WTC11 (cell line): ENCODE results near the gene FKBP1C. TPM values are rescaled to one million over a fixed set of nuclear protein-coding genes. Genes with fewer than 3 reads are reported as not detected.

ENCODE experiments used
- ATAC-seq: fragments of 200-7000 bp; cut with Tn5 transposase; 2 replicates; pipeline ENCODE4 v1.10.0; 2021; ENCODE audit warnings: mild to moderate bottlenecking, moderate library complexity
- CTCF ChIA-PET: fragments of 300-600 bp; sonication (Branson Sonifier 250); formaldehyde crosslinking; loops from one replicate; lab custom pipeline; 2021; ENCODE audit warnings: antibody characterized with exemption; lab: Charles Lee
- POLR2A ChIA-PET: fragments of 350-600 bp; sonication (Branson Sonifier 250); formaldehyde crosslinking; loops from one replicate; lab custom pipeline; 2021; ENCODE audit warnings: antibody characterized with exemption; lab: Charles Lee
- DNase-seq: peaks from one replicate; pipeline ENCODE4 v3.0.0; 2021; ENCODE audit warnings: low spot score
- H3K27ac Mint-ChIP-seq: 2 replicates; pipeline ENCODE4 v1.8.0; 2021; ENCODE audit warnings: mixed read lengths
- H3K27me3 Mint-ChIP-seq: 2 replicates; pipeline ENCODE4 v1.8.0; 2021; ENCODE audit warnings: low read depth, mild to moderate bottlenecking, moderate library complexity, mixed read lengths
- H3K36me3 Mint-ChIP-seq: 2 replicates; pipeline ENCODE4 v1.8.0; 2021; ENCODE audit warnings: mixed read lengths
- H3K4me1 Mint-ChIP-seq: 2 replicates; pipeline ENCODE4 v1.8.0; 2022; ENCODE audit warnings: mixed read lengths
- H3K4me3 Mint-ChIP-seq: 2 replicates; pipeline ENCODE4 v1.8.0; 2021; ENCODE audit warnings: mild to moderate bottlenecking, moderate library complexity, mixed read lengths
- H3K9me3 Mint-ChIP-seq: 2 replicates; pipeline ENCODE4 v1.8.0; 2021; ENCODE audit warnings: mixed read lengths
- ATF2 ChIP-seq: sonication (generic); formaldehyde crosslinking; IDR thresholded peaks from 2 replicates; pipeline ENCODE4 v1.8.1; 2022; ENCODE audit warnings: low read depth, missing genetic modification reagents, borderline replicate concordance
- E2F1 ChIP-seq: sonication (generic); formaldehyde crosslinking; IDR thresholded peaks from 2 replicates; pipeline ENCODE4 v1.8.0; 2022; ENCODE audit warnings: mild to moderate bottlenecking, missing genetic modification reagents
- GTF2I ChIP-seq: fragments of 250-450 bp; sonication (Bioruptor Pico); conservative IDR thresholded peaks from 2 replicates; pipeline ENCODE4 v1.4.0; 2021; ENCODE audit warnings: mild to moderate bottlenecking
- PREB ChIP-seq: sonication (generic); formaldehyde crosslinking; IDR thresholded peaks from 2 replicates; pipeline ENCODE4 v1.8.1; 2022; ENCODE audit warnings: mild to moderate bottlenecking, missing genetic modification reagents, moderate library complexity, borderline replicate concordance
- PRRX2 ChIP-seq: fragments of 250-450 bp; sonication (Bioruptor Pico); IDR thresholded peaks from 2 replicates; pipeline ENCODE4 v1.8.0; 2021; ENCODE audit warnings: mild to moderate bottlenecking
- SMAD3 ChIP-seq: sonication (generic); formaldehyde crosslinking; IDR thresholded peaks from 2 replicates; pipeline ENCODE4 v1.8.0; 2022; ENCODE audit warnings: missing genetic modification reagents, mild to moderate bottlenecking, borderline replicate concordance
- ZNF263 ChIP-seq: sonication (generic); formaldehyde crosslinking; IDR thresholded peaks from 2 replicates; pipeline ENCODE4 v1.8.1; 2022; ENCODE audit warnings: low read depth, mild to moderate bottlenecking, moderate library complexity, missing genetic modification reagents
- ZNF425 ChIP-seq: fragments of 250-450 bp; sonication (Bioruptor Pico); conservative IDR thresholded peaks from 2 replicates; pipeline ENCODE4 v1.9.0; 2021; ENCODE audit warnings: mild to moderate bottlenecking
- ZNF532 ChIP-seq: fragments of 250-450 bp; sonication (Bioruptor Pico); IDR thresholded peaks from 2 replicates; pipeline ENCODE4 v1.9.0; 2021; ENCODE audit warnings: mild to moderate bottlenecking, borderline replicate concordance
- ZSCAN18 ChIP-seq: fragments of 250-450 bp; sonication (Bioruptor Pico); IDR thresholded peaks from 2 replicates; pipeline ENCODE4 v2.1.2; 2022; ENCODE audit warnings: mild to moderate bottlenecking, moderate library complexity
- total RNA-seq: library from RNA; stranded (reverse); gene quantifications from 3 replicates; pipeline ENCODE4 v1.2.3, GENCODE V29; 2021

FKBP1C gene
- total RNA-seq, 1 experiment from 2014 or later: not detected

- no peak overlapping the region for H3K4me3 Mint-ChIP-seq
- no peaks in the 10 kb centered on the region for H3K4me1 Mint-ChIP-seq
- H3K27me3 Mint-ChIP-seq: peaks cover 4% of the 10 kb centered on the region
- H3K9me3 Mint-ChIP-seq: peaks cover 56% of the 10 kb centered on the region
- peaks cover 12% of the 10 kb centered on the region for H3K36me3 Mint-ChIP-seq
- ATAC-seq (no peak), DNase-seq (no peak)
- H3K27ac Mint-ChIP-seq: no peak overlapping the region
- TF ChIP-seq ZSCAN18 (CRISPR knock-in tag): no peak
- CTCF ChIA-PET: no interaction called here
- POLR2A ChIA-PET: interaction anchor here (0.6 kb wide), 1 partner anchor 500 kb away, joined by 3 read pairs; no protein-coding TSS in a partner anchor
Observed at GRCh38 chr6:63193324-63193723, 17.9 kb upstream of the FKBP1C start.

- ChIA-PET CTCF (no interaction called here), POLR2A (no interaction called here)
- Mint-ChIP-seq H3K9me3 (peaks cover 45% of the 10 kb centered on the region), H3K36me3 (peaks cover 16% of the 10 kb centered on the region), H3K27ac (no peak overlapping the region), H3K27me3 (no peaks in the 10 kb centered on the region; the same call in 1 of the 2 replicates), H3K4me1 (no peaks in the 10 kb centered on the region), H3K4me3 (no peak overlapping the region)
- DNase-seq (no peak), ATAC-seq (no peak)
- TF ChIP-seq ZNF263 (CRISPR knock-in tag): no peak
- TF ChIP-seq E2F1 (CRISPR knock-in tag): no peak
- TF ChIP-seq ATF2 (CRISPR knock-in tag): no peak
- TF ChIP-seq ZNF425: no peak
- TF ChIP-seq PREB (CRISPR knock-in tag): no peak
- no peak for TF ChIP-seq ZNF532 (CRISPR knock-in tag)
- no peak for TF ChIP-seq SMAD3 (CRISPR knock-in tag)
- no peak for TF ChIP-seq GTF2I (CRISPR knock-in tag)
- no peak for TF ChIP-seq PRRX2
- TF ChIP-seq, all 79 proteins: peak for 0
Observed at GRCh38 chr6:63197741-63198140, 13.5 kb upstream of the FKBP1C start.
